H1 (cell line): ENCODE measurements around the gene ECPAS. TPM values are rescaled to one million over a fixed set of nuclear protein-coding genes. Genes with fewer than 3 reads are reported as not detected.
A peak's percentile ranks its signal among the peaks of the same experiment; 100 is the strongest.

Experiments used
- CTCF ChIA-PET: fragments of 300-600 bp; sonication (Branson Sonifier 250); formaldehyde crosslinking; loops from one replicate; lab custom pipeline; 2021; ENCODE audit not compliant: partially characterized antibody; lab: Charles Lee
- POLR2A ChIA-PET: fragments of 300-600 bp; sonication (Branson Sonifier 250); formaldehyde crosslinking; loops from one replicate; lab custom pipeline; 2021; ENCODE audit warnings: inconsistent platforms; ENCODE audit not compliant: partially characterized antibody; lab: Charles Lee
- DNase-seq, 2 experiments: peaks; one replicate each; pipeline versions ENCODE4 v3.0.0 to v3.0.0-alpha.2; 2010 to 2022; ENCODE audit warnings: low spot score in 2 of 2, low read depth in 1 of 2, mixed read lengths in 1 of 2
- FAIRE-seq: peaks from 2 replicates; lab custom pipeline; 2011; peaks lifted over from hg19 to GRCh38; lab: Jason Lieb, UNC
- H2AFZ ChIP-seq: 2 replicates; pipeline ENCODE4 v1.8.1; 2012; ENCODE audit warnings: low read length, inconsistent platforms
- H2AK5ac ChIP-seq: 2 replicates; pipeline ENCODE4 v1.6.1; 2013; ENCODE audit warnings: low read depth, low read length
- H2BK120ac ChIP-seq: replicated peaks from 2 replicates; pipeline ENCODE3; 2013; ENCODE audit warnings: low read depth, low read length, inconsistent platforms
- H2BK12ac ChIP-seq: 2 replicates; pipeline ENCODE4 v1.6.1; 2013; ENCODE audit warnings: low read depth, low read length
- H2BK15ac ChIP-seq: 2 replicates; pipeline ENCODE4 v1.6.1; 2013; ENCODE audit warnings: low read length
- H2BK20ac ChIP-seq: 2 replicates; pipeline ENCODE4 v1.6.1; 2013; ENCODE audit warnings: low read length
- H2BK5ac ChIP-seq: 2 replicates; pipeline ENCODE4 v1.6.1; 2013; ENCODE audit warnings: low read depth, low read length
- H3K14ac ChIP-seq: 2 replicates; pipeline ENCODE4 v1.6.1; 2013; ENCODE audit warnings: inconsistent platforms; ENCODE audit not compliant: insufficient read length
- H3K18ac ChIP-seq: 2 replicates; pipeline ENCODE4 v1.6.1; 2013; ENCODE audit warnings: low read length; ENCODE audit errors: extremely low read depth
- H3K23ac ChIP-seq: 2 replicates; pipeline ENCODE4 v1.6.1; 2013; ENCODE audit warnings: inconsistent platforms; ENCODE audit not compliant: insufficient read length
- H3K23me2 ChIP-seq: 2 replicates; pipeline ENCODE4 v1.6.1; 2013; ENCODE audit warnings: low read depth, low read length
- H3K27ac ChIP-seq: 2 replicates; pipeline ENCODE4 v1.6.1; 2011; ENCODE audit warnings: low read depth, low read length, inconsistent platforms
- H3K27me3 ChIP-seq, 4 experiments: replicated peaks in 1 of 4; 1 replicate in 1 of 4; 2 replicates in 3 of 4; pipeline versions ENCODE4 v1.6.1 to v1.8.1; 2011 to 2013; ENCODE audit warnings: low read length in 3 of 4, mild to moderate bottlenecking in 3 of 4, inconsistent platforms in 2 of 4, mixed read lengths in 2 of 4, moderate library complexity in 1 of 4; ENCODE audit not compliant: control insufficient read depth in 3 of 4, insufficient read depth in 3 of 4; ENCODE audit errors: extremely low read depth in 1 of 4
- H3K36me3 ChIP-seq, 4 experiments: 2 replicates each; pipeline versions ENCODE4 v1.6.1 to v1.8.1; 2011 to 2013; ENCODE audit warnings: mild to moderate bottlenecking in 4 of 4, low read length in 3 of 4, moderate library complexity in 2 of 4, control low read depth in 1 of 4, inconsistent platforms in 1 of 4; ENCODE audit not compliant: insufficient read depth in 4 of 4, control insufficient read depth in 2 of 4
- H3K4ac ChIP-seq: replicated peaks from 2 replicates; pipeline ENCODE3; 2013; ENCODE audit warnings: low read length, low read depth, mixed read lengths, inconsistent platforms; ENCODE audit not compliant: insufficient read length
- H3K4me1 ChIP-seq, 4 experiments: replicated peaks in 1 of 4; 1 replicate in 1 of 4; 2 replicates in 3 of 4; pipeline versions ENCODE4 v1.6.1 to v1.8.1; 2011 to 2013; ENCODE audit warnings: low read length in 3 of 4, inconsistent platforms in 2 of 4, mixed read lengths in 1 of 4; ENCODE audit not compliant: insufficient read depth in 4 of 4, control insufficient read depth in 3 of 4
- H3K4me2 ChIP-seq, 2 experiments: 2 replicates each; pipeline versions ENCODE4 v1.6.1 to v1.8.1; 2011 to 2013; ENCODE audit warnings: low read depth in 2 of 2, low read length in 2 of 2, control low read depth in 1 of 2, inconsistent platforms in 1 of 2, mild to moderate bottlenecking in 1 of 2; ENCODE audit not compliant: insufficient read depth in 1 of 2
- H3K4me3 ChIP-seq, 4 experiments: fragments of 200-600, 300-600 bp in 1 of 4; sonication (generic), shearing (Covaris generic), sonication (Bioruptor Twin) in 1 of 4; 2 replicates each; pipeline versions ENCODE4 v1.5.1 to v1.8.1; 2011 to 2016; ENCODE audit warnings: low read length in 4 of 4, low read depth in 3 of 4, control low read depth in 2 of 4, inconsistent platforms in 2 of 4, mild to moderate bottlenecking in 2 of 4, mixed read lengths in 1 of 4, moderate library complexity in 1 of 4; ENCODE audit not compliant: insufficient read depth in 2 of 4; ENCODE audit errors: extremely low read depth in 1 of 4
- H3K56ac ChIP-seq: replicated peaks from 2 replicates; pipeline ENCODE3; 2013; ENCODE audit warnings: low read depth, mild to moderate bottlenecking, mixed read lengths, low read length, inconsistent platforms; ENCODE audit not compliant: insufficient read length
- H3K79me1 ChIP-seq: 2 replicates; pipeline ENCODE4 v1.6.1; 2013; ENCODE audit warnings: low read depth, low read length, control low read depth
- H3K79me2 ChIP-seq, 2 experiments: 2 replicates each; pipeline versions ENCODE4 v1.6.1 to v1.8.1; 2012 to 2013; ENCODE audit warnings: low read length in 2 of 2, mild to moderate bottlenecking in 2 of 2, inconsistent platforms in 1 of 2; ENCODE audit not compliant: insufficient read depth in 2 of 2, control insufficient read depth in 1 of 2
- H3K9ac ChIP-seq, 4 experiments: replicated peaks in 1 of 4; 1 replicate in 1 of 4; 2 replicates in 3 of 4; pipeline versions ENCODE4 v1.6.1 to v1.8.1; 2011 to 2013; ENCODE audit warnings: low read depth in 3 of 4, low read length in 3 of 4, control low read depth in 2 of 4, mild to moderate bottlenecking in 2 of 4, moderate library complexity in 2 of 4, inconsistent platforms in 1 of 4; ENCODE audit errors: extremely low read depth in 1 of 4
- H3K9me3 ChIP-seq, 2 experiments: 2 replicates each; pipeline versions ENCODE4 v1.6.1 to v1.8.1; 2012 to 2013; ENCODE audit warnings: mild to moderate bottlenecking in 2 of 2, moderate library complexity in 2 of 2, control low read depth in 1 of 2, inconsistent platforms in 1 of 2, low read depth in 1 of 2, low read length in 1 of 2, mixed read lengths in 1 of 2; ENCODE audit not compliant: insufficient read depth in 2 of 2
- H4K20me1 ChIP-seq, 2 experiments: replicated peaks in 1 of 2; 2 replicates each; pipeline versions ENCODE3 to v1.8.1; 2011 to 2013; ENCODE audit warnings: inconsistent platforms in 2 of 2, low read length in 2 of 2, mild to moderate bottlenecking in 1 of 2; ENCODE audit not compliant: insufficient read depth in 2 of 2, control insufficient read depth in 1 of 2
- H4K5ac ChIP-seq: 2 replicates; pipeline ENCODE4 v1.6.1; 2013; ENCODE audit warnings: low read length, low read depth, mixed read lengths, inconsistent platforms; ENCODE audit not compliant: insufficient read length
- H4K8ac ChIP-seq: 2 replicates; pipeline ENCODE4 v1.8.0; 2013; ENCODE audit warnings: mild to moderate bottlenecking, moderate library complexity, low read length, inconsistent platforms; ENCODE audit not compliant: insufficient read depth; ENCODE audit errors: extremely low read depth
- H4K91ac ChIP-seq: replicated peaks from 2 replicates; pipeline ENCODE3; 2013; ENCODE audit warnings: low read length, mixed read lengths, inconsistent platforms; ENCODE audit not compliant: insufficient read length
- EP300 ChIP-seq, 2 experiments: IDR thresholded peaks; 1 replicate in 1 of 2; 2 replicates in 1 of 2; pipeline ENCODE4 v1.6.1; 2011 to 2012; ENCODE audit warnings: low read depth in 2 of 2, low read length in 2 of 2, mild to moderate bottlenecking in 2 of 2, borderline replicate concordance in 1 of 2, inconsistent platforms in 1 of 2, moderate library complexity in 1 of 2
- HDAC2 ChIP-seq, 2 experiments: fragments of 300-600 bp in 1 of 2; sonication (generic) in 1 of 2; IDR thresholded peaks; 2 replicates each; pipeline ENCODE4 v1.6.1; 2011 to 2012; ENCODE audit warnings: low read depth in 2 of 2, low read length in 2 of 2, mild to moderate bottlenecking in 2 of 2, moderate library complexity in 2 of 2, borderline replicate concordance in 1 of 2, inconsistent platforms in 1 of 2
- JUND ChIP-seq: IDR thresholded peaks from 2 replicates; pipeline ENCODE4 v1.6.1; 2011; ENCODE audit warnings: mild to moderate bottlenecking, improper control_type of control experiment, low read length
- RNF2 ChIP-seq: fragments of 200-900, 300-1000 bp; sonication (generic); IDR thresholded peaks from 2 replicates; pipeline ENCODE4 v1.7.1; 2016; ENCODE audit warnings: borderline replicate concordance, low read depth, mild to moderate bottlenecking, antibody characterized with exemption, low read length; ENCODE audit not compliant: poor library complexity, severe bottlenecking; ENCODE audit errors: missing control alignments
- SRF ChIP-seq: IDR thresholded peaks from 2 replicates; pipeline ENCODE4 v1.6.1; 2011; ENCODE audit warnings: mild to moderate bottlenecking, low read depth, low read length, moderate library complexity
- TBP ChIP-seq: IDR thresholded peaks from 2 replicates; pipeline ENCODE4 v1.6.1; 2011; ENCODE audit warnings: low read depth, low read length, improper control_type of control experiment
- WGBS, 2 experiments: shearing (Covaris generic) in 1 of 2; methylation state at CpG; one replicate each; pipeline versions ENCODE4 v1.1.6 to v1.1.7; 2013 to 2015; ENCODE audit warnings: low lambda C conversion rate in 2 of 2, mixed read lengths in 2 of 2, inconsistent platforms in 1 of 2, low coverage in 1 of 2, missing lambda C conversion rate in 1 of 2; ENCODE audit not compliant: insufficient replicate concordance in 2 of 2, insufficient coverage in 1 of 2, insufficient read length in 1 of 2; ENCODE audit errors: extremely low coverage in 1 of 2, missing lambda C conversion rate in 1 of 2; 5-methylcytosine and 5-hydroxymethylcytosine counted together
- polyA plus RNA-seq, 7 experiments: library from polyadenylated mRNA; depleted of rRNA in 3 of 7; stranded (reverse) in 5 of 7; unstranded in 2 of 7; fragments of >200 nt in 5 of 7; fragments of 200-250 nt in 2 of 7; gene quantifications; 1 replicate in 5 of 7; 2 replicates in 1 of 7; 4 replicates in 1 of 7; pipeline versions ENCODE4 v1.2.1 to v1.2.3, GENCODE V29; 2011 to 2013; ENCODE audit warnings: missing spikeins in 2 of 7, mixed read lengths in 2 of 7
- total RNA-seq: library from RNA; stranded (reverse); fragmentation: NEBNext Ultra II Directional; extraction: Animal tissue kit (Norgen Biotek cat#: 25700); gene quantifications from 2 replicates; pipeline ENCODE4 v1.2.1, GENCODE V29; 2021

ECPAS gene
- total and polyA plus RNA-seq, 2 of the 8 experiments (the other 6 are each of a cell fraction or from before 2014, with no cell fraction given): 20.9 to 131 TPM

- peaks cover 0 to 58% (median 33%) of the 10 kb centered on the region in 4 experiments; a peak in 5 of 8 replicates for H3K36me3 ChIP-seq
These were observed 76.4 kb downstream of the ECPAS start for GRCh38 chr9:111407813-111408212.

More at GRCh38 chr9:111407813-111408212, 76.4 kb downstream of the ECPAS start:
- TF ChIP-seq JUND (no peak), EP300 (IDR thresholded peaks at IDR 0.05; ENCODE audit: borderline replicate concordance in 1 of 2, low read depth in 2 of 2, low read length in 2 of 2) (no peak), TBP (no peak), RNF2 (no peak), HDAC2 (IDR thresholded peaks at IDR 0.05; ENCODE audit: borderline replicate concordance in 1 of 2, low read depth in 2 of 2, low read length in 2 of 2) (no peak), SRF (no peak)
- TF ChIP-seq, all 59 proteins: peak for 0
- Histone ChIP-seq H4K20me1 (no peaks in the 10 kb centered on the region), H2AK5ac (no peak overlapping the region), H4K5ac (no peak overlapping the region), H3K79me2 (peaks cover 0 to 13% of the 10 kb centered on the region in 2 experiments; a peak in 2 of 4 replicates), H3K9ac (no peak overlapping the region), H2BK5ac (no peak overlapping the region), H2BK12ac (no peak overlapping the region), H3K18ac (no peak overlapping the region), H3K79me1 (no peaks in the 10 kb centered on the region), H3K27me3 (no peaks in the 10 kb centered on the region), H3K4me1 (no peaks in the 10 kb centered on the region; a peak in 1 of 7 replicates), H3K14ac (no peak overlapping the region), H3K23ac (no peak overlapping the region), H3K23me2 (no peaks in the 10 kb centered on the region), H3K9me3 (no peaks in the 10 kb centered on the region), H3K4ac (no peak overlapping the region), H2BK15ac (no peak overlapping the region), H3K4me2 (no peak overlapping the region), H2BK120ac (no peak overlapping the region), H4K8ac (no peak overlapping the region), H2BK20ac (no peak overlapping the region), H4K91ac (peak overlapping the region; percentile 1), H3K56ac (no peak overlapping the region), H2AFZ (no peak overlapping the region), H3K27ac (no peak overlapping the region), H3K4me3 (no peak overlapping the region)
- ChIA-PET POLR2A (interaction anchor here (0.6 to 1.0 kb wide), 2 partner anchors 75 to 148 kb away, joined by 3 read pairs; no protein-coding TSS in a partner anchor), CTCF (no interaction called here)
- no peak for DNase-seq
- no peak for FAIRE-seq
- 92% methylated on average over 3 of the region's 3 CpGs; no CpG with 5 or more reads in 1 of the 2 experiments for WGBS, 2 experiments
